H9 (cell line): ENCODE data around the gene ALX4. TPM values are rescaled to one million over a fixed set of nuclear protein-coding genes. Genes with fewer than 3 reads are reported as not detected.

ENCODE experiments used
- DNase-seq: peaks from one replicate; pipeline ENCODE4 v3.0.0-alpha.2; 2017
- H2AFZ ChIP-seq: one replicate; pipeline ENCODE4 v1.6.1; 2013; ENCODE audit warnings: mild to moderate bottlenecking, low read length, control low read depth, moderate library complexity
- H2AK5ac ChIP-seq: 2 replicates; pipeline ENCODE4 v1.6.1; 2013; ENCODE audit warnings: low read length, control low read depth, mixed read lengths; ENCODE audit not compliant: insufficient read length
- H2BK120ac ChIP-seq: one replicate; pipeline ENCODE4 v1.6.1; 2013; ENCODE audit warnings: low read depth, mild to moderate bottlenecking, low read length, control low read depth, inconsistent platforms; ENCODE audit not compliant: poor library complexity, severe bottlenecking
- H2BK12ac ChIP-seq: 2 replicates; pipeline ENCODE4 v1.6.1; 2013; ENCODE audit warnings: low read length, control low read depth, mixed read lengths, low read depth; ENCODE audit not compliant: insufficient read length
- H2BK15ac ChIP-seq: 2 replicates; pipeline ENCODE4 v1.6.1; 2013; ENCODE audit warnings: low read depth, low read length, control low read depth
- H2BK20ac ChIP-seq: one replicate; pipeline ENCODE4 v1.6.1; 2013; ENCODE audit warnings: low read depth, mild to moderate bottlenecking, low read length, control low read depth, inconsistent platforms; ENCODE audit not compliant: poor library complexity, severe bottlenecking
- H2BK5ac ChIP-seq: 2 replicates; pipeline ENCODE4 v1.6.1; 2013; ENCODE audit warnings: low read length, control low read depth, mixed read lengths; ENCODE audit not compliant: insufficient read length
- H3K14ac ChIP-seq: 2 replicates; pipeline ENCODE4 v1.6.1; 2013; ENCODE audit warnings: low read length, control low read depth; ENCODE audit not compliant: insufficient read depth
- H3K18ac ChIP-seq: 2 replicates; pipeline ENCODE4 v1.6.1; 2013; ENCODE audit warnings: low read depth, mild to moderate bottlenecking, mixed read lengths, low read length, control low read depth; ENCODE audit not compliant: insufficient read length
- H3K23ac ChIP-seq: 2 replicates; pipeline ENCODE4 v1.6.1; 2013; ENCODE audit warnings: low read length, control low read depth, mixed read lengths, low read depth; ENCODE audit not compliant: insufficient read length
- H3K23me2 ChIP-seq: 2 replicates; pipeline ENCODE4 v1.6.1; 2013; ENCODE audit warnings: low read depth, mild to moderate bottlenecking, mixed read lengths, low read length, control low read depth; ENCODE audit not compliant: insufficient read length, poor library complexity, severe bottlenecking
- H3K27ac ChIP-seq: 2 replicates; pipeline ENCODE4 v1.5.1; 2013; ENCODE audit warnings: low read length, control low read depth, mixed read lengths, low read depth; ENCODE audit not compliant: insufficient read length
- H3K27me3 ChIP-seq: 2 replicates; pipeline ENCODE4 v1.6.1; 2013; ENCODE audit warnings: low read length, control low read depth, inconsistent platforms; ENCODE audit not compliant: insufficient read depth
- H3K4ac ChIP-seq: 2 replicates; pipeline ENCODE4 v1.6.1; 2013; ENCODE audit warnings: low read depth, mild to moderate bottlenecking, control low read depth, inconsistent platforms, low read length, moderate library complexity
- H3K4me1 ChIP-seq: 2 replicates; pipeline ENCODE4 v1.6.1; 2013; ENCODE audit warnings: low read length, control low read depth, inconsistent platforms; ENCODE audit not compliant: insufficient read depth
- H3K4me2 ChIP-seq: 2 replicates; pipeline ENCODE4 v1.6.1; 2013; ENCODE audit warnings: low read length, control low read depth, mixed read lengths; ENCODE audit not compliant: insufficient read length, insufficient read depth
- H3K56ac ChIP-seq: 2 replicates; pipeline ENCODE4 v1.6.1; 2013; ENCODE audit warnings: low read depth, mild to moderate bottlenecking, mixed read lengths, low read length, control low read depth; ENCODE audit not compliant: insufficient read length
- H3K79me1 ChIP-seq: 2 replicates; pipeline ENCODE4 v1.6.1; 2013; ENCODE audit warnings: low read depth, mild to moderate bottlenecking, moderate library complexity, low read length, control low read depth, inconsistent platforms; ENCODE audit not compliant: insufficient read depth, poor library complexity, severe bottlenecking
- H3K79me2 ChIP-seq: 2 replicates; pipeline ENCODE4 v1.6.1; 2013; ENCODE audit warnings: low read length, control low read depth, inconsistent platforms; ENCODE audit not compliant: insufficient read depth
- H3K9ac ChIP-seq: 2 replicates; pipeline ENCODE4 v1.6.1; 2013; ENCODE audit warnings: low read length, control low read depth, mixed read lengths; ENCODE audit not compliant: insufficient read length; ENCODE audit errors: extremely low read depth
- H3K9me3 ChIP-seq: one replicate; pipeline ENCODE4 v1.6.1; 2013; ENCODE audit warnings: low read depth, low read length, inconsistent platforms; ENCODE audit not compliant: control insufficient read depth
- H3T11ph ChIP-seq: one replicate; pipeline ENCODE4 v1.6.1; 2013; ENCODE audit warnings: mild to moderate bottlenecking, low read length, control low read depth, inconsistent platforms
- H4K20me1 ChIP-seq: one replicate; pipeline ENCODE4 v1.6.1; 2013; ENCODE audit not compliant: control insufficient read depth, insufficient read length, insufficient read depth
- H4K5ac ChIP-seq: 2 replicates; pipeline ENCODE4 v1.6.1; 2013; ENCODE audit warnings: low read depth, mild to moderate bottlenecking, mixed read lengths, low read length, control low read depth; ENCODE audit not compliant: insufficient read length
- H4K8ac ChIP-seq: replicated peaks from 2 replicates; pipeline ENCODE4 v1.6.1; 2013; ENCODE audit warnings: low read length, control low read depth, mixed read lengths, low read depth; ENCODE audit not compliant: insufficient read length
- H4K91ac ChIP-seq: 2 replicates; pipeline ENCODE4 v1.6.1; 2013; ENCODE audit warnings: low read depth, mild to moderate bottlenecking, moderate library complexity, mixed read lengths, low read length, control low read depth; ENCODE audit not compliant: insufficient read length
- H3K27ac Mint-ChIP-seq, 3 experiments: 2 replicates in 2 of 3; 3 replicates in 1 of 3; pipeline ENCODE4 v1.8.0; 2020 to 2021; ENCODE audit warnings: mixed read lengths in 3 of 3, mild to moderate bottlenecking in 1 of 3, moderate library complexity in 1 of 3
- H3K27me3 Mint-ChIP-seq: 2 replicates; pipeline ENCODE4 v1.8.0; 2021; ENCODE audit warnings: low read depth, mild to moderate bottlenecking, moderate library complexity, mixed read lengths
- H3K36me3 Mint-ChIP-seq, 3 experiments: 2 replicates in 2 of 3; 3 replicates in 1 of 3; pipeline ENCODE4 v1.8.0; 2020 to 2021; ENCODE audit warnings: low read depth in 3 of 3, mixed read lengths in 3 of 3; ENCODE audit not compliant: insufficient read depth in 1 of 3
- H3K4me1 Mint-ChIP-seq, 2 experiments: 2 replicates each; pipeline ENCODE4 v1.8.0; 2020; ENCODE audit warnings: mixed read lengths in 2 of 2
- H3K4me3 Mint-ChIP-seq, 2 experiments: 2 replicates in 1 of 2; 3 replicates in 1 of 2; pipeline ENCODE4 v1.8.0; 2020 to 2021; ENCODE audit warnings: mild to moderate bottlenecking in 2 of 2, mixed read lengths in 2 of 2, moderate library complexity in 1 of 2
- H3K9me3 Mint-ChIP-seq, 2 experiments: 2 replicates in 1 of 2; 3 replicates in 1 of 2; pipeline ENCODE4 v1.8.0; 2020; ENCODE audit warnings: mild to moderate bottlenecking in 2 of 2, mixed read lengths in 2 of 2, moderate library complexity in 1 of 2
- WGBS: extraction: QIAGEN DNeasy Blood & Tissue Kit; methylation state at CpG from one replicate; pipeline ENCODE4 v1.1.7; 2013; ENCODE audit warnings: missing lambda C conversion rate, low lambda C conversion rate, mixed read lengths; ENCODE audit not compliant: insufficient read length; ENCODE audit errors: extremely low coverage; 5-methylcytosine and 5-hydroxymethylcytosine counted together
- total RNA-seq: library from RNA; stranded (reverse); gene quantifications from 2 replicates; pipeline ENCODE4 v1.2.1, GENCODE V29; 2021
- TF ChIP-seq, protein P1 (sequence below): fragments of 200-600 bp; sonication (generic); conservative IDR thresholded peaks from 3 replicates; pipeline ENCODE4 v1.8.0; 2021; ENCODE audit warnings: antibody characterized with exemption, mild to moderate bottlenecking

ALX4 gene
- total RNA-seq, 1 experiment from 2014 or later: not detected

DNA sequence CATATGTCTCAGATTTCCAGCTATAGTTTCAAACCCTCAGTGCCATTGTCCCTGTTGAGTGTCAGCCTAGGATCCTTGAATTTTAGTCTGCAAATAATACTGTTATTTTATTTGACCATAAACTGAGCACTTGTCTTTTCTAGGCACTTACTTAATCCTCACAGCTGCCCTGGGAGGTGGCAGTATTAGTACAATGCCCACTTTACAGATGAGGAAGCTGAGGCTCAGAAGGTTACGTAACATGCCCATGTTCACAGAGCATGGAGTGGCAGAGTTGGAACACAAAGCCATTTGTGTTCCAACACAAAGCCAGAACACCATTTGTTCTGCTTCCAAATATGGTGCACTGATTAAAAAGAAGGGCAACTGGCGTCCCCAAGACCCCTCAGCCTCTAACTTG lies 38.2 kb upstream of the ALX4 start:
- WGBS: no CpG with 5 or more reads among the region's 2 CpGs
- H3K4me1 Mint-ChIP-seq: peaks cover 8 to 19% of the 10 kb centered on the region in 2 experiments
- no peak overlapping the region for H3K4me2 ChIP-seq
- TF ChIP-seq, protein P1, sequence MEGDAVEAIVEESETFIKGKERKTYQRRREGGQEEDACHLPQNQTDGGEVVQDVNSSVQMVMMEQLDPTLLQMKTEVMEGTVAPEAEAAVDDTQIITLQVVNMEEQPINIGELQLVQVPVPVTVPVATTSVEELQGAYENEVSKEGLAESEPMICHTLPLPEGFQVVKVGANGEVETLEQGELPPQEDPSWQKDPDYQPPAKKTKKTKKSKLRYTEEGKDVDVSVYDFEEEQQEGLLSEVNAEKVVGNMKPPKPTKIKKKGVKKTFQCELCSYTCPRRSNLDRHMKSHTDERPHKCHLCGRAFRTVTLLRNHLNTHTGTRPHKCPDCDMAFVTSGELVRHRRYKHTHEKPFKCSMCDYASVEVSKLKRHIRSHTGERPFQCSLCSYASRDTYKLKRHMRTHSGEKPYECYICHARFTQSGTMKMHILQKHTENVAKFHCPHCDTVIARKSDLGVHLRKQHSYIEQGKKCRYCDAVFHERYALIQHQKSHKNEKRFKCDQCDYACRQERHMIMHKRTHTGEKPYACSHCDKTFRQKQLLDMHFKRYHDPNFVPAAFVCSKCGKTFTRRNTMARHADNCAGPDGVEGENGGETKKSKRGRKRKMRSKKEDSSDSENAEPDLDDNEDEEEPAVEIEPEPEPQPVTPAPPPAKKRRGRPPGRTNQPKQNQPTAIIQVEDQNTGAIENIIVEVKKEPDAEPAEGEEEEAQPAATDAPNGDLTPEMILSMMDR: no peak
- H2AK5ac ChIP-seq: no peak overlapping the region
- H3K9me3 Mint-ChIP-seq: no peaks in the 10 kb centered on the region; a peak in 1 of 5 replicates
- no peaks in the 10 kb centered on the region; the same call in 1 of the 2 replicates for H3K4me1 ChIP-seq
- no peaks in the 10 kb centered on the region for H3K27me3 ChIP-seq
- H2BK5ac ChIP-seq: no peak overlapping the region
- H4K91ac ChIP-seq: no peak overlapping the region
- no peak overlapping the region for H2AFZ ChIP-seq
- H2BK12ac ChIP-seq: no peak overlapping the region
- H3K56ac ChIP-seq: no peak overlapping the region
- H3K27ac ChIP-seq: no peak overlapping the region
- no peak overlapping the region for H3K4ac ChIP-seq
- H4K20me1 ChIP-seq: no peaks in the 10 kb centered on the region
- DNase-seq: no peak
- H3T11ph ChIP-seq: no peak overlapping the region
- H3K23me2 ChIP-seq: no peaks in the 10 kb centered on the region
- H3K14ac ChIP-seq: no peak overlapping the region
- no peak overlapping the region for H3K27ac Mint-ChIP-seq
- no peak overlapping the region for H3K23ac ChIP-seq
- peaks cover 23% of the 10 kb centered on the region for H3K27me3 Mint-ChIP-seq
- H4K8ac ChIP-seq: no peak overlapping the region
- no peaks in the 10 kb centered on the region for H3K36me3 Mint-ChIP-seq
- H2BK120ac ChIP-seq: no peak overlapping the region
- no peak overlapping the region for H3K9ac ChIP-seq
- H2BK15ac ChIP-seq: no peak overlapping the region
- no peak overlapping the region for H2BK20ac ChIP-seq
- no peak overlapping the region for H4K5ac ChIP-seq
- H3K9me3 ChIP-seq: no peaks in the 10 kb centered on the region
- no peaks in the 10 kb centered on the region for H3K79me1 ChIP-seq
- H3K4me3 Mint-ChIP-seq: no peak overlapping the region
- no peaks in the 10 kb centered on the region for H3K79me2 ChIP-seq
- no peak overlapping the region for H3K18ac ChIP-seq
